ENCODE results near the gene SPECC1. TPM values are rescaled to one million over a fixed set of nuclear protein-coding genes. Genes with fewer than 3 reads are reported as not detected.

The SPECC1 gene
- total and polyA plus RNA-seq, 2 of the 13 experiments (the other 11 are each of a cell fraction or from before 2014, with no cell fraction given), result 2.3 to 6.9 TPM

DNA sequence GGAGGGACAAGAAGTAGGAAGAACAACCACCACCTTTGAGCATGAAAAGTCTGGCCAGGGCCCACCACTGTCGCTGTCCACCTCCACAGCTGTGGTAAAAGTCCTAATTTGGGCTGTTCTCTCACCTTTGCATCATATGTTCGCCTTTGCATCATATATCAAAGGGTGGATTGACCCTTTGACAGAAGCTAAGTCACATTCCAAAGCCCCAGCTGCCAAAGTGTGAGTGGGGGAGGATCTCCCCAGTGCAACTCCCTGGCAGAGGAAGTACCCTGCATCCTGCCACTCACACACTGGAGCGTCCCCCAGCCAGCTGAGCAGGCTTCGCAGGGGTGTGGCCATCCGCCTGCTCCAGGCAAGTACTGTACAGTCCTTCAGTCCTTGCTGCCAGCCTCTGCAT is 12.7 kb upstream of the SPECC1 start:
- TF ChIP-seq, protein P1, sequence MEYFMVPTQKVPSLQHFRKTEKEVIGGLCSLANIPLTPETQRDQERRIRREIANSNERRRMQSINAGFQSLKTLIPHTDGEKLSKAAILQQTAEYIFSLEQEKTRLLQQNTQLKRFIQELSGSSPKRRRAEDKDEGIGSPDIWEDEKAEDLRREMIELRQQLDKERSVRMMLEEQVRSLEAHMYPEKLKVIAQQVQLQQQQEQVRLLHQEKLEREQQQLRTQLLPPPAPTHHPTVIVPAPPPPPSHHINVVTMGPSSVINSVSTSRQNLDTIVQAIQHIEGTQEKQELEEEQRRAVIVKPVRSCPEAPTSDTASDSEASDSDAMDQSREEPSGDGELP (IDR thresholded peaks at IDR 0.05; ENCODE audit: borderline replicate concordance, low read depth), result peak; percentile 26; the same call in 1 of the 2 replicates
- no peak for TF ChIP-seq ZNF205 (CRISPR knock-in tag; IDR thresholded peaks at IDR 0.05)
- TF ChIP-seq TEAD2 (CRISPR knock-in tag; IDR thresholded peaks at IDR 0.05), result no peak
- Histone ChIP-seq H4K20me1 (ENCODE audit: insufficient read depth, low read length) (no peaks in the 10 kb centered on the region), H3K4me3 (replicated peaks in 1 of 3; ENCODE audit: insufficient read depth in 1 of 3, low read depth in 2 of 3, low read length in 3 of 3) (no peak overlapping the region), H2AFZ (ENCODE audit: low read length) (no peak overlapping the region), H3K4me1 (ENCODE audit: insufficient read depth, low read length) (peaks cover 17% of the 10 kb centered on the region), H3K36me3 (replicated peaks in 1 of 2; ENCODE audit: control insufficient read depth in 1 of 2, insufficient read depth in 2 of 2, low read length in 2 of 2) (no peaks in the 10 kb centered on the region), H3K9me3 (ENCODE audit: low read length) (no peaks in the 10 kb centered on the region), H3K27ac (ENCODE audit: extremely low read length, insufficient read depth, low read length) (no peak overlapping the region), H3K9ac (ENCODE audit: insufficient read depth, low read depth, low read length) (no peak overlapping the region), H3K4me2 (ENCODE audit: low read depth, low read length) (no peak overlapping the region), H3K27me3 (ENCODE audit: control insufficient read depth in 1 of 2, insufficient read depth in 2 of 2, low read length in 2 of 2) (no peaks in the 10 kb centered on the region; a peak in 2 of 5 replicates), H3K79me2 (ENCODE audit: insufficient read depth, low read length) (no peaks in the 10 kb centered on the region)
- no peak for DNase-seq (ENCODE audit: low spot score)
- no peak for ATAC-seq
- 4% methylated on average over 5 of the region's 5 CpGs for WGBS (ENCODE audit: low lambda C conversion rate)
- in situ Hi-C loops (cut with HindIII; ENCODE audit: extremely low pct_ligation_motif_present, low pct_unique_long_range_greater_than_20kb), result loop anchor here (10.0 to 25.0 kb wide), 2 partner anchors 108 to 316 kb away; no protein-coding TSS in a partner anchor
- POLR2A ChIA-PET, result no interaction called here
- CTCF ChIA-PET (ENCODE audit: low intra/inter-chr PET ratio, low total read pairs), result no interaction called here
- intact Hi-C loops (cut with micrococcal nuclease; ENCODE audit: unreplicated experiment), result no loop called here
- no peak for FAIRE-seq
- no TSS peak for BruUV-seq (replicated peaks)

DNA sequence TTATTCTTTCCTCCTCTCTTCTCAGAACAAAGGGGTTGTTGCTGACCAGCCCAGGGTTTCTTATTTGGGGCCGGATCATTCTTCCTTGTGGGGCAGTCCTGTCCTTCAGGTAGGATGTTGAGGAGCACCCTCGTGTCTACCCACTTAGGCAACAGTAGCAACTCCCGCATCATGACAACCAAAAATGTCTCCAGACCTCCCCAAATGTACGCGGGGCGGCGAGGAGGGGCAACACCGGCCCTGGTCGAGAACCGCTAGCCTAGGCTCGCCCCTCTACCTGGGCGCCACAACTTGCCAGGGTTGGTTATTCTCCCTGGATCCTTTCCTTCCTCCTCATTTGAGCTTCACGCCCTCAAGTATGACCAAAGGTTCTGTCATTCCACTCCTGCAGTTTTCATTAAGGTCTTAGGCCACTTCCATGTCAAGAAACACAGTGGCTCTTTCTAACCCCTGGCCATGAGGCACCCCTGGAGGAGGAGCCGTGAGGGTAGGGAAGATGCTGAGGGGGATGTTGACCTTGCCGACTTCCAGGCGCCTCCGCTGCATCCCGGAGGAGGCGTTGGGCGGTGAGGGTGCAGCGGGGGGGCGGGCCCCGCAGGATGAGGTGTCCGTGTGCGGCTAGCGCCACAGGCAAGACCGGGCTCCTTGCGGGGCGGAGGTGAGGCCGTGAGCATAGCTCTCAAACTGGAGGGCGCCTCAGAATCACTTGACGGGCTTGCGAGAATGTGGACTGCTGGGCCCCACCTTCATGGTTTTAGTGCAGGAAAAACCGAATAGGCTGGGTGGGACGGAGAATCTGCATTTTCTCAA is 712 bp upstream of the SPECC1 start:
- H3K4me2 ChIP-seq (ENCODE audit: low read depth, low read length), result peak overlapping the region; percentile 94
- POLR2A ChIA-PET, result no interaction called here
- no peak for FAIRE-seq
- in situ Hi-C loops (cut with HindIII; ENCODE audit: extremely low pct_ligation_motif_present, low pct_unique_long_range_greater_than_20kb) (no loop called here), intact Hi-C loops (cut with micrococcal nuclease; ENCODE audit: unreplicated experiment) (loop anchor here (2.0 kb wide), 1 partner anchor 22 kb away; no protein-coding TSS in a partner anchor)
- no TSS peak for BruUV-seq (replicated peaks)
- H3K36me3 ChIP-seq (replicated peaks in 1 of 2; ENCODE audit: control insufficient read depth in 1 of 2, insufficient read depth in 2 of 2, low read length in 2 of 2), result no peaks in the 10 kb centered on the region
- peak overlapping the region; percentile 14; the same call in 1 of the 2 replicates for H3K9ac ChIP-seq (ENCODE audit: insufficient read depth, low read depth, low read length)
- no peaks in the 10 kb centered on the region for H4K20me1 ChIP-seq (ENCODE audit: insufficient read depth, low read length)
- WGBS (ENCODE audit: low lambda C conversion rate), result 27% methylated on average over 22 of the region's 35 CpGs
- H2AFZ ChIP-seq (ENCODE audit: low read length), result peak overlapping the region; percentile 61
- H3K4me3 ChIP-seq (replicated peaks in 1 of 3; ENCODE audit: insufficient read depth in 1 of 3, low read depth in 2 of 3, low read length in 3 of 3), result peak overlapping the region; percentile 59 to 74 (median 62)
- DNase-seq (ENCODE audit: low spot score), result no peak
- H3K27ac ChIP-seq (ENCODE audit: extremely low read length, insufficient read depth, low read length), result no peak overlapping the region
- peaks cover 2 to 30% of the 10 kb centered on the region in 2 experiments; a peak in 4 of 5 replicates for H3K27me3 ChIP-seq (ENCODE audit: control insufficient read depth in 1 of 2, insufficient read depth in 2 of 2, low read length in 2 of 2)
- ATAC-seq, result peak; percentile 50
- TF ChIP-seq ZKSCAN1 (IDR thresholded peaks at IDR 0.05; ENCODE audit: low read length), result no peak
- 0 out of 2 replicates have a peak, but pooled peaks have one; percentile 52 for TF ChIP-seq ZNF782 (CRISPR knock-in tag; IDR thresholded peaks at IDR 0.05; ENCODE audit: borderline replicate concordance)
- TF ChIP-seq PHF8 (CRISPR knock-in tag; IDR thresholded peaks at IDR 0.05), result 0 out of 2 replicates have a peak, but pooled peaks have one; percentile 13
- no peak for TF ChIP-seq CHD2 (IDR thresholded peaks at IDR 0.05; ENCODE audit: low read depth, low read length)
- 0 out of 2 replicates have a peak, but pooled peaks have one; percentile 0 for TF ChIP-seq HDAC1 (CRISPR knock-in tag; IDR thresholded peaks at IDR 0.05)
- no peak for TF ChIP-seq ZNF569 (CRISPR knock-in tag; IDR thresholded peaks at IDR 0.05; ENCODE audit: borderline replicate concordance)
- 0 out of 2 replicates have a peak, but pooled peaks have one; percentile 29 for TF ChIP-seq SMAD1 (CRISPR knock-in tag; IDR thresholded peaks at IDR 0.05; ENCODE audit: borderline replicate concordance, low read depth)
- TF ChIP-seq ZNF788 (CRISPR knock-in tag; IDR thresholded peaks at IDR 0.05; ENCODE audit: borderline replicate concordance), result 0 out of 2 replicates have a peak, but pooled peaks have one; percentile 10
- 0 out of 2 replicates have a peak, but pooled peaks have one; percentile 46 for TF ChIP-seq ZNF572 (CRISPR knock-in tag; IDR thresholded peaks at IDR 0.05)
- TF ChIP-seq MED1 (CRISPR knock-in tag; IDR thresholded peaks at IDR 0.05), result 0 out of 2 replicates have a peak, but pooled peaks have one; percentile 2
- H3K79me2 ChIP-seq (ENCODE audit: insufficient read depth, low read length), result no peaks in the 10 kb centered on the region
- no peaks in the 10 kb centered on the region for H3K9me3 ChIP-seq (ENCODE audit: low read length)
- CTCF ChIA-PET (ENCODE audit: low intra/inter-chr PET ratio, low total read pairs), result interaction anchor here (1.6 kb wide), 1 partner anchor 16 kb away, joined by 9 read pairs; no protein-coding TSS in a partner anchor
- H3K4me1 ChIP-seq (ENCODE audit: insufficient read depth, low read length), result peaks cover 20% of the 10 kb centered on the region
